Heart left ventricle (tissue), 13 donors: ENCODE measurements around the gene HIC2.
"Not testable (repeated sequence)": the region's sequence is repeated elsewhere in the genome, so short reads cannot be mapped to it uniquely, and the experiment has no call there.

Experiments used
- POLR2A ChIP-seq, 2 donors: fragments of 450-650 bp; IDR thresholded peaks; one replicate each; pipeline ENCODE4 v1.6.1; 2017; ENCODE audit warnings: antibody characterized with exemption in 2 of 2, mild to moderate bottlenecking in 2 of 2, moderate library complexity in 2 of 2
- TF ChIP-seq, protein P1 (sequence below), 12 donors: fragments of 200-600 bp; sonication (generic) in 4 of 12; IDR thresholded peaks; one replicate each; pipeline versions ENCODE4 v1.5.0 to v1.8.0; 2018 to 2022; ENCODE audit warnings: antibody characterized with exemption in 12 of 12, mild to moderate bottlenecking in 5 of 12
- donor health status: ischemic (EF 13 %, LVEDD 7.1; RV severe dilation, severe dysfunction).
- donor health status: DM: no; HTN: yes; CAD: no.
- donor health status: DM: no; HTN: no; CAD: no.
- donor health status: ischemic (EF 25% LVEDD 6.9; RV normal size, moderate dysfunction).
- donor health status: ischemic (EF 25% LVEDD 5.7; RV mildly dilated, moderate dysfunction).
- donor health status: ischemic (EF 35%, LVEDD 5.7; RV mildly dilated, moderate dysfunction).
- donor health status: nonischemic (EF 11% LVEDD 7.7; RV severe dilation, severe dysfunction).
- donor health status: DM: yes; HTN: yes; CAD: no.
- donor health status: PGD.
- donor health status: ischemic (EF 29% LVEDD 5.4; RV normal size, mild dysfunction).
- donor health status: nonischemic (EF 23%, LVEDD 6.1; RV moderate dilation, normal function).

- TF ChIP-seq, protein P1, sequence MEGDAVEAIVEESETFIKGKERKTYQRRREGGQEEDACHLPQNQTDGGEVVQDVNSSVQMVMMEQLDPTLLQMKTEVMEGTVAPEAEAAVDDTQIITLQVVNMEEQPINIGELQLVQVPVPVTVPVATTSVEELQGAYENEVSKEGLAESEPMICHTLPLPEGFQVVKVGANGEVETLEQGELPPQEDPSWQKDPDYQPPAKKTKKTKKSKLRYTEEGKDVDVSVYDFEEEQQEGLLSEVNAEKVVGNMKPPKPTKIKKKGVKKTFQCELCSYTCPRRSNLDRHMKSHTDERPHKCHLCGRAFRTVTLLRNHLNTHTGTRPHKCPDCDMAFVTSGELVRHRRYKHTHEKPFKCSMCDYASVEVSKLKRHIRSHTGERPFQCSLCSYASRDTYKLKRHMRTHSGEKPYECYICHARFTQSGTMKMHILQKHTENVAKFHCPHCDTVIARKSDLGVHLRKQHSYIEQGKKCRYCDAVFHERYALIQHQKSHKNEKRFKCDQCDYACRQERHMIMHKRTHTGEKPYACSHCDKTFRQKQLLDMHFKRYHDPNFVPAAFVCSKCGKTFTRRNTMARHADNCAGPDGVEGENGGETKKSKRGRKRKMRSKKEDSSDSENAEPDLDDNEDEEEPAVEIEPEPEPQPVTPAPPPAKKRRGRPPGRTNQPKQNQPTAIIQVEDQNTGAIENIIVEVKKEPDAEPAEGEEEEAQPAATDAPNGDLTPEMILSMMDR (IDR thresholded peaks at IDR 0.05) = not testable (repeated sequence)
- not testable (repeated sequence) for TF ChIP-seq POLR2A (IDR thresholded peaks at IDR 0.05)
These were observed 23.5 kb downstream of the HIC2 start for GRCh38 chr22:21440676-21441075.
